SK-N-SH (cell line): Measurements from ENCODE around the gene P2RY13. TPM values are rescaled to one million over a fixed set of nuclear protein-coding genes. Genes with fewer than 3 reads are reported as not detected.

Source experiments
- CTCF ChIA-PET: fragments of 300-600, 350-600 bp; formaldehyde crosslinking; extraction: SDS; loops from one replicate; lab custom pipeline; 2021; lab: Yijun Ruan, JAX
- POLR2A ChIA-PET: fragments of 350-600 bp; sonication (Branson Sonifier 250); formaldehyde crosslinking; extraction: SDS; loops from one replicate; lab custom pipeline; 2020; ENCODE audit warnings: antibody characterized with exemption, inconsistent platforms; lab: Yijun Ruan, JAX
- DNase-seq: peaks from one replicate; pipeline ENCODE4 v3.0.0; 2012
- H2AFZ ChIP-seq: fragments of 200-600 bp; sonication (generic); 2 replicates; pipeline ENCODE4 v1.8.1; 2016; ENCODE audit warnings: antibody characterized with exemption, mild to moderate bottlenecking, low read depth
- H3F3A ChIP-seq: fragments of 200-600 bp; sonication (generic); replicated peaks from 2 replicates; pipeline ENCODE3; 2016; ENCODE audit warnings: antibody characterized with exemption, mild to moderate bottlenecking; ENCODE audit not compliant: insufficient read depth
- H3K27ac ChIP-seq, 2 experiments: fragments of 200-500 bp in 1 of 2; fragments of 200-600 bp in 1 of 2; sonication (Bioruptor generic) in 1 of 2; sonication (generic), shearing (Covaris generic) in 1 of 2; 2 replicates each; pipeline versions ENCODE4 v1.5.1 to v1.6.1; 2014 to 2016; ENCODE audit warnings: low read depth in 2 of 2, inconsistent platforms in 1 of 2, low read length in 1 of 2, mild to moderate bottlenecking in 1 of 2, mixed read lengths in 1 of 2
- H3K27me3 ChIP-seq: fragments of 200-600 bp; sonication (generic), shearing (Covaris generic); 2 replicates; pipeline ENCODE4 v1.6.1; 2016; ENCODE audit warnings: mixed run types; ENCODE audit not compliant: insufficient read depth
- H3K36me3 ChIP-seq, 2 experiments: fragments of 200-500 bp in 1 of 2; fragments of 200-600 bp in 1 of 2; sonication (Bioruptor generic) in 1 of 2; sonication (generic) in 1 of 2; replicated peaks in 1 of 2; 2 replicates each; pipeline versions ENCODE3 to v1.5.1; 2014 to 2016; ENCODE audit warnings: low read length in 1 of 2, mild to moderate bottlenecking in 1 of 2; ENCODE audit not compliant: insufficient read depth in 2 of 2, control insufficient read depth in 1 of 2
- H3K4me1 ChIP-seq, 2 experiments: fragments of 200-500 bp in 1 of 2; fragments of 200-600 bp in 1 of 2; sonication (Bioruptor generic) in 1 of 2; sonication (generic), shearing (Covaris generic) in 1 of 2; 2 replicates each; pipeline versions ENCODE4 v1.5.1 to v1.6.1; 2014 to 2016; ENCODE audit warnings: low read depth in 1 of 2, low read length in 1 of 2, mixed run types in 1 of 2; ENCODE audit not compliant: insufficient read depth in 2 of 2, control insufficient read depth in 1 of 2
- H3K4me2 ChIP-seq: fragments of 200-600 bp; sonication (generic), shearing (Covaris generic); 2 replicates; pipeline ENCODE4 v1.6.1; 2017; ENCODE audit warnings: mixed run types
- H3K4me3 ChIP-seq, 2 experiments: fragments of 200-500 bp in 1 of 2; fragments of 200-600 bp in 1 of 2; sonication (Bioruptor generic) in 1 of 2; sonication (generic), shearing (Covaris generic) in 1 of 2; 2 replicates each; pipeline versions ENCODE4 v1.5.1 to v1.8.1; 2014 to 2016; ENCODE audit warnings: low read depth in 2 of 2, inconsistent platforms in 1 of 2, low read length in 1 of 2, mild to moderate bottlenecking in 1 of 2, mixed read lengths in 1 of 2, moderate library complexity in 1 of 2
- H3K79me2 ChIP-seq: fragments of 200-600 bp; sonication (generic); 2 replicates; pipeline ENCODE4 v1.8.1; 2017; ENCODE audit warnings: mild to moderate bottlenecking; ENCODE audit not compliant: insufficient read depth
- H3K9ac ChIP-seq: fragments of 200-600 bp; sonication (generic); 2 replicates; pipeline ENCODE4 v1.6.1; 2017; ENCODE audit warnings: mixed run types
- H3K9me2 ChIP-seq: fragments of 200-600 bp; sonication (generic); 2 replicates; pipeline ENCODE4 v1.6.1; 2017; ENCODE audit warnings: mixed run types
- H3K9me3 ChIP-seq: fragments of 200-600 bp; sonication (generic); 2 replicates; pipeline ENCODE4 v1.6.1; 2017; ENCODE audit warnings: mixed run types, mild to moderate bottlenecking, moderate library complexity
- H4K20me1 ChIP-seq: fragments of 200-600 bp; sonication (generic); 2 replicates; pipeline ENCODE4 v1.6.1; 2017; ENCODE audit warnings: mild to moderate bottlenecking, mixed run types; ENCODE audit not compliant: insufficient read depth
- CTCF ChIP-seq: fragments of 200-600 bp; sonication (generic); IDR thresholded peaks from 2 replicates; pipeline ENCODE4 v1.6.1; 2017; ENCODE audit warnings: antibody characterized with exemption, mild to moderate bottlenecking, moderate library complexity
- EP300 ChIP-seq, 2 experiments: IDR thresholded peaks; 2 replicates each; pipeline versions ENCODE4 v1.4.0 to v1.6.1; 2012; ENCODE audit warnings: borderline replicate concordance in 1 of 2, low read depth in 1 of 2, low read length in 1 of 2
- EZH2phosphoT487 ChIP-seq: fragments of 200-600 bp; sonication (generic); IDR thresholded peaks from 2 replicates; pipeline ENCODE4 v1.6.1; 2017; ENCODE audit warnings: low read depth, mixed run types, mild to moderate bottlenecking, antibody characterized with exemption, moderate library complexity, borderline replicate concordance
- FOXM1 ChIP-seq: IDR thresholded peaks from 2 replicates; pipeline ENCODE4 v1.4.0; 2012; ENCODE audit warnings: low read depth, mild to moderate bottlenecking
- JUND ChIP-seq: IDR thresholded peaks from 2 replicates; pipeline ENCODE4 v1.4.0; 2012
- MAX ChIP-seq: IDR thresholded peaks from 2 replicates; pipeline ENCODE4 v1.4.0; 2012; ENCODE audit warnings: low read depth
- MXI1 ChIP-seq: IDR thresholded peaks from 2 replicates; pipeline ENCODE4 v1.6.1; 2012; ENCODE audit warnings: mild to moderate bottlenecking, low read depth, low read length, improper control_type of control experiment
- NFIC ChIP-seq: IDR thresholded peaks from 2 replicates; pipeline ENCODE4 v1.4.0; 2012; ENCODE audit warnings: borderline replicate concordance
- NRF1 ChIP-seq: IDR thresholded peaks from 2 replicates; pipeline ENCODE4 v1.6.1; 2012; ENCODE audit warnings: low read depth, mild to moderate bottlenecking, low read length
- PBX3 ChIP-seq: IDR thresholded peaks from 2 replicates; pipeline ENCODE4; 2012
- REST ChIP-seq: IDR thresholded peaks from 2 replicates; pipeline ENCODE4 v1.6.1; 2012; ENCODE audit warnings: mild to moderate bottlenecking, low read depth, low read length, moderate library complexity
- RXRA ChIP-seq: IDR thresholded peaks from 2 replicates; pipeline ENCODE4 v1.4.0; 2012; ENCODE audit warnings: low read depth, mild to moderate bottlenecking, borderline replicate concordance
- SIN3A ChIP-seq: IDR thresholded peaks from 2 replicates; pipeline ENCODE4 v1.6.1; 2012; ENCODE audit warnings: low read depth, mild to moderate bottlenecking, low read length, moderate library complexity, borderline replicate concordance
- TAF1 ChIP-seq: IDR thresholded peaks from 2 replicates; pipeline ENCODE4 v1.6.1; 2012; ENCODE audit warnings: low read depth, mild to moderate bottlenecking, low read length, moderate library complexity, borderline replicate concordance
- TCF12 ChIP-seq: IDR thresholded peaks from 2 replicates; pipeline ENCODE4 v1.4.0; 2012
- TEAD4 ChIP-seq: IDR thresholded peaks from 2 replicates; pipeline ENCODE4 v1.4.0; 2012; ENCODE audit warnings: mild to moderate bottlenecking, borderline replicate concordance; ENCODE audit not compliant: insufficient read depth
- USF2 ChIP-seq: fragments of 150-350 bp; IDR thresholded peaks from 2 replicates; pipeline ENCODE4 v1.6.1; 2017; ENCODE audit warnings: antibody characterized with exemption, low read length, low read depth, borderline replicate concordance
- YY1 ChIP-seq: IDR thresholded peaks from 2 replicates; pipeline ENCODE4 v1.4.0; 2012; ENCODE audit warnings: low read depth, mild to moderate bottlenecking
- ZBTB33 ChIP-seq: IDR thresholded peaks from 2 replicates; pipeline ENCODE4 v1.4.0; 2012; ENCODE audit warnings: low read depth, borderline replicate concordance
- WGBS: methylation state at CpG from one replicate; pipeline ENCODE4 v1.1.6; 2017; ENCODE audit warnings: low lambda C conversion rate; 5-methylcytosine and 5-hydroxymethylcytosine counted together
- polyA plus RNA-seq, 3 experiments: library from polyadenylated mRNA; depleted of rRNA; stranded (reverse); fragments of >200 nt; gene quantifications; 2 replicates each; pipeline ENCODE4 v1.2.3, GENCODE V29; 2012

Gene P2RY13
- polyA plus RNA-seq, 1 of the 3 experiments (the other 2 are of a cell fraction), result not detected

- Histone ChIP-seq H3K9ac (no peak overlapping the region), H4K20me1 (no peaks in the 10 kb centered on the region), H3K79me2 (no peaks in the 10 kb centered on the region), H3K4me3 (no peak overlapping the region), H2AFZ (no peak overlapping the region), H3F3A (no peaks in the 10 kb centered on the region), H3K36me3 (no peaks in the 10 kb centered on the region), H3K4me1 (no peaks in the 10 kb centered on the region), H3K27me3 (no peaks in the 10 kb centered on the region; the same call in 1 of the 2 replicates), H3K9me2 (no peaks in the 10 kb centered on the region), H3K27ac (no peak overlapping the region), H3K9me3 (0 out of 2 replicates have a peak, but pooled peaks cover 8% of the 10 kb centered on the region), H3K4me2 (no peak overlapping the region)
- ChIA-PET CTCF (interaction anchor here (0.7 to 1.2 kb wide), 3 partner anchors 14 to 150 kb away, joined by 3 read pairs; no protein-coding TSS in a partner anchor), POLR2A (no interaction called here)
- no peak for TF ChIP-seq RXRA
- TF ChIP-seq TCF12, result no peak
- TF ChIP-seq EZH2phosphoT487, result no peak
- no peak for TF ChIP-seq TEAD4
- TF ChIP-seq YY1, result no peak
- no peak for TF ChIP-seq CTCF
- TF ChIP-seq USF2, result no peak
- no peak for TF ChIP-seq MXI1
- TF ChIP-seq NFIC, result no peak
- TF ChIP-seq TAF1, result no peak
- TF ChIP-seq JUND, result no peak
- TF ChIP-seq PBX3, result no peak
- no peak for TF ChIP-seq SIN3A
- TF ChIP-seq NRF1, result no peak
- TF ChIP-seq MAX, result no peak
- TF ChIP-seq ZBTB33, result no peak
- no peak for TF ChIP-seq REST
- no peak for TF ChIP-seq FOXM1
- no peak for TF ChIP-seq EP300 (IDR thresholded peaks at IDR 0.05; ENCODE audit: borderline replicate concordance in 1 of 2, low read depth in 1 of 2, low read length in 1 of 2)
- 44% methylated on average over 8 of the region's 8 CpGs for WGBS
- DNase-seq, result no peak
Measured at GRCh38 chr3:151377768-151378385, 48.5 kb upstream of the P2RY13 start.
